Measurements from ENCODE around the gene TCTA.

TCTA gene, protein sequence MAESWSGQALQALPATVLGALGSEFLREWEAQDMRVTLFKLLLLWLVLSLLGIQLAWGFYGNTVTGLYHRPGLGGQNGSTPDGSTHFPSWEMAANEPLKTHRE

DNA sequence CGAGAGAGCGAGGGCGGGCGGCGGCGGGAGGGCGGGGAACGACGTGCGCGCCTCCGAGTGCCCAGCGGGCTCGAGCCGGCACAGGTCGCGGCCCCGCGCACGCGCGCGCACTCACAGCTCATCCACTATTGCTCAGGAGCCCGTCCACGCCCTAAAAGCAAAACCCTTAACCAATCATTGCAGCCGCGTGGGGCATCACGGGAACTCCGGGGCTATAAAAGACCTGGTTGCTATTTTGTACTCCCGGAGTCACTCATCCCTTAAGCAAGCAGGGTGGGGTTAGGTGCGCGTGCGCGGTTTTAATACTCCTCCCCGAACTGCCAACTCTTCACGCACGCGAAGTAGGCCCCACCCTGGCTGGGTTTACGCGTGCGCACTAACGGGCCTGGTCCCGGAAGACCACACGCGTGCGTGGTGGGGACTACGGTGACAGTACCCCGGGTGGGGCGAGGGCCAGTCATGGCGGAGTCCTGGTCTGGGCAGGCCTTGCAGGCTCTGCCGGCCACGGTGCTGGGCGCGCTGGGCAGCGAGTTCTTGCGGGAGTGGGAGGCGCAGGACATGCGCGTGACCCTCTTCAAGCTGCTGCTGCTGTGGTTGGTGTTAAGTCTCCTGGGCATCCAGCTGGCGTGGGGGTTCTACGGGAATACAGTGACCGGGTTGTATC is at the start of gene TCTA, which contains the start of gene RHOA:
Gene TCTA, plus strand, starts transcription at position 456 of the 664 bp plus-strand sequence. Its CDS starts 4 bp downstream, at position 460.
Gene RHOA, minus strand, starts transcription at position 9 of the 664 bp plus-strand sequence. CDS start 36,387 bp downstream, outside the sequence.
- H3K9me3 ChIP-seq (ENCODE audit: control insufficient read depth, insufficient read depth, low read length) = no peaks in the 10 kb centered on the region
- peaks cover 60% of the 10 kb centered on the region for H3K4me1 ChIP-seq (ENCODE audit: control insufficient read depth, low read length)
- peak within 1 kb of the TSS; percentile 97 for H3K4me2 ChIP-seq (ENCODE audit: low read length)
- H3K27me3 ChIP-seq (ENCODE audit: control insufficient read depth, low read length) = no peaks in the 10 kb centered on the region
- H3K9me2 ChIP-seq (replicated peaks; ENCODE audit: control insufficient read depth, low read length) = no peaks in the 10 kb centered on the region
- peak within 1 kb of the TSS; percentile 96 for H3K4me3 ChIP-seq (ENCODE audit: low read length)
- TF ChIP-seq CTCF (IDR thresholded peaks at IDR 0.05; ENCODE audit: low read depth, low read length, poor library complexity, severe bottlenecking) = no peak
- TF ChIP-seq EZH2phosphoT487 (IDR thresholded peaks at IDR 0.05; ENCODE audit: borderline replicate concordance, low read length) = no peak
- peaks cover 8% of the 10 kb centered on the region for H3F3A ChIP-seq (ENCODE audit: control insufficient read depth, insufficient read depth)
- peak within 1 kb of the TSS; percentile 71 for H3K27ac ChIP-seq (ENCODE audit: low read depth, low read length)
- peaks cover 33% of the 10 kb centered on the region for H4K20me1 ChIP-seq (ENCODE audit: control insufficient read depth, insufficient read depth, low read depth, low read length)
- H3K36me3 ChIP-seq (ENCODE audit: control insufficient read depth, low read length) = peaks cover 62% of the 10 kb centered on the region
- peaks cover 80% of the 10 kb centered on the region for H3K79me2 ChIP-seq (ENCODE audit: control insufficient read depth, low read length)

- peaks cover 19% of the 10 kb centered on the region for H3K4me1 ChIP-seq (ENCODE audit: control insufficient read depth, low read length)
- H3K36me3 ChIP-seq (ENCODE audit: control insufficient read depth, low read length) = peaks cover 81% of the 10 kb centered on the region
- no peaks in the 10 kb centered on the region for H3K9me2 ChIP-seq (replicated peaks; ENCODE audit: control insufficient read depth, low read length)
- 0 out of 2 replicates have a peak, but pooled peaks cover 2% of the 10 kb centered on the region for H4K20me1 ChIP-seq (ENCODE audit: control insufficient read depth, insufficient read depth, low read depth, low read length)
- H3F3A ChIP-seq (ENCODE audit: control insufficient read depth, insufficient read depth) = peaks cover 29% of the 10 kb centered on the region
- no peaks in the 10 kb centered on the region for H3K27me3 ChIP-seq (ENCODE audit: control insufficient read depth, low read length)
- no peak overlapping the region for H3K4me3 ChIP-seq (ENCODE audit: low read length)
- H3K4me2 ChIP-seq (ENCODE audit: low read length) = no peak overlapping the region
- H3K9me3 ChIP-seq (ENCODE audit: control insufficient read depth, insufficient read depth, low read length) = no peaks in the 10 kb centered on the region
- no peak overlapping the region for H3K27ac ChIP-seq (ENCODE audit: low read depth, low read length)
- TF ChIP-seq CTCF (IDR thresholded peaks at IDR 0.05; ENCODE audit: low read depth, low read length, poor library complexity, severe bottlenecking) = no peak
- TF ChIP-seq EZH2phosphoT487 (IDR thresholded peaks at IDR 0.05; ENCODE audit: borderline replicate concordance, low read length) = no peak
- H3K79me2 ChIP-seq (ENCODE audit: control insufficient read depth, low read length) = peaks cover 31% of the 10 kb centered on the region
Measured at GRCh38 chr3:49362561-49362960, 49.7 kb upstream of the TCTA start.

- H3K4me3 ChIP-seq (ENCODE audit: low read length) = no peak overlapping the region
- H3F3A ChIP-seq (ENCODE audit: control insufficient read depth, insufficient read depth) = 0 out of 2 replicates have a peak, but pooled peaks cover 3% of the 10 kb centered on the region
- H3K27me3 ChIP-seq (ENCODE audit: control insufficient read depth, low read length) = no peaks in the 10 kb centered on the region
- H3K9me2 ChIP-seq (replicated peaks; ENCODE audit: control insufficient read depth, low read length) = no peaks in the 10 kb centered on the region
- TF ChIP-seq EZH2phosphoT487 (IDR thresholded peaks at IDR 0.05; ENCODE audit: borderline replicate concordance, low read length) = no peak
- TF ChIP-seq CTCF (IDR thresholded peaks at IDR 0.05; ENCODE audit: low read depth, low read length, poor library complexity, severe bottlenecking) = no peak
- H3K9me3 ChIP-seq (ENCODE audit: control insufficient read depth, insufficient read depth, low read length) = no peaks in the 10 kb centered on the region
- H3K27ac ChIP-seq (ENCODE audit: low read depth, low read length) = no peak overlapping the region
- no peak overlapping the region for H3K4me2 ChIP-seq (ENCODE audit: low read length)
- peaks cover 80% of the 10 kb centered on the region for H3K36me3 ChIP-seq (ENCODE audit: control insufficient read depth, low read length)
- H3K79me2 ChIP-seq (ENCODE audit: control insufficient read depth, low read length) = peaks cover 87% of the 10 kb centered on the region
- H3K4me1 ChIP-seq (ENCODE audit: control insufficient read depth, low read length) = no peaks in the 10 kb centered on the region
- H4K20me1 ChIP-seq (ENCODE audit: control insufficient read depth, insufficient read depth, low read depth, low read length) = no peaks in the 10 kb centered on the region; the same call in 1 of the 2 replicates
Measured at GRCh38 chr3:49370585-49371290, 41.5 kb upstream of the TCTA start.
